GM19351 (cell line): ENCODE results near the gene PPP1R37.
A peak's percentile ranks its signal among the peaks of the same experiment; 100 is the strongest.

Experiments
- ATAC-seq: cut with Tn5 transposase; IDR thresholded peaks from one replicate; pipeline ENCODE4 v1.9.1; 2021; ENCODE audit warnings: mild to moderate bottlenecking, moderate library complexity; ENCODE audit not compliant: unreplicated experiment

The PPP1R37 gene

DNA sequence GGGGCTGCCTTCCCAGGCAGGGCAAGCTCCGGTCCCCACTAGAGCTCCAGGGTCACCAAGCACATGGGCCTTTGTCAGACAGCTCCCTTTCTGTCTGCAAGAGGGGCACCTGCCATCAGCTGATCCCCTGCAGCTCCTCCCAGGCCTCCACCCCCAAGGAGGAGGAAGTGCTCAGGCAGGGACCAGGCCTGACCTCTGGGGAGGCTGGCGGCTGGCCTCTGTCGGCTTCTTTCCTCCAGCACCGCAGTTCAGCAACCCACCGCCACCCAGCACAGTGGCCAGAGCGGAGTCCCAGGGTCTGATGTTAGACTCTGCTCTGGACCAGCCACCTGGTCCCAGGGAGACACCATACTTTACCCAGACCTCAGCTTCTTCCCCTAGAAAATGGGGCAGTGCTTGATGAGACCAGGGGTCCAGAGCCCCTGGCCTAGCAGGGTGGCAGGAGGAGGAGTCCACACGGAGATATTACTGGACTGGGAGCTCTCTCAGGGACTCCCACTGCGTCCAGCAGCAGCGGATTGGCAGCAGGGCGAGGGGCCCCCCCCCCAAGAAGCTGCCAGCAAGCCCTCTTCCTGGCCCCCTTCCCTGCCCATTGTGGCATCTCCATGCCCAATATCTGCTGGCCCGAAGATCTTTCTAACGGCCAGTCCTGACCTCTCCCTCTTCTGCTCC, 43.7 kb downstream of the PPP1R37 start:
- no peak for ATAC-seq

DNA sequence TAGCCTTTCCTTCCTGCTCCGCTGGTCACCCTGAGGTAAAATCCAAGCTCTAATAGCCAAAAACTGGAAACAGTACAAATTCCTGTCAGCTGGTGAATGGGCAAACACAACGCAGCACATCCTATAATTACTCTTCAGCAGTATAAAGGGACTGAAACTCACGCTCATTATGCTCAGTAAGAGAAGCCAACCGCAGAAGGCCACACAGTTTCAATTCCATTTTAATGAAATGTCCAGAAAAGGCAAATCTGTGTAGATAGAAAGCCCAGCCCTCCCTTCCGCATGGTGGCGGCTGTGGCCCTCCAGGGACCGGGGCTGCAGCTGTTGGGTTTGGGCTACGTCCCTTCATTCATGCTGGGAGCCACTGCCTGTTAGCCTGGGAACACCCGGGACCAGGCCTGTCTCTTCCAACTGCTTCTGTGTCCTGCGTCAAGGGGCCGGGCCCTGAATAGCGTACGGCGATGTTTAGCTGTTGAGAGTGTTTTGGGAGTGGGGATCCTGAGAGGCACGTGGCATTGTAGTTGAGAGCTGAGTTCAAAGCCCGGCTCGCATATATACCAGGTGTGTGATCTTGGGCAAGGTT, 44.3 kb downstream of the PPP1R37 start:
- peak; percentile 87 for ATAC-seq

DNA sequence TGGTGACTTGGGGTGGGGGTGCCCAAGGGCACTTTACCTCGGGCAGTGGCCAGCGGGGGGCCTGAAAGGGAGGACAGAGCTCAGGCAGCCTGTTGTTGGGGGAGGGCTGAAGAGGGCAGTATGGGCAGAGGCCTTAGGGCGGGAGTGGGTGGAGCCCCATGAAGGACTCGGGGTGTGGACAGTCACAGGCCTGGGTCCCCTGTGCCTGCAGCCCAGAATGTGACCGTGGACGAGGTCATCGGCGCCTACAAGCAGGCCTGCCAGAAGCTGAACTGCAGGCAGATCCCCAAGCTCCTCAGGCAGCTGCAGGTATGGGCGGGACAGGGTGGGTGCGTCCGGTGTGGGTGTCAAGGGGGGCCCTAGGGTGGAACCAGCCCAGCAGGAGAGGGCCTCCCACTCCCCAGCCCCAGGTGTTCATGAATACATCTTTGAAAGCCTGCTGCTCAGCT, 45.3 kb downstream of the PPP1R37 start:
- no peak for ATAC-seq

DNA sequence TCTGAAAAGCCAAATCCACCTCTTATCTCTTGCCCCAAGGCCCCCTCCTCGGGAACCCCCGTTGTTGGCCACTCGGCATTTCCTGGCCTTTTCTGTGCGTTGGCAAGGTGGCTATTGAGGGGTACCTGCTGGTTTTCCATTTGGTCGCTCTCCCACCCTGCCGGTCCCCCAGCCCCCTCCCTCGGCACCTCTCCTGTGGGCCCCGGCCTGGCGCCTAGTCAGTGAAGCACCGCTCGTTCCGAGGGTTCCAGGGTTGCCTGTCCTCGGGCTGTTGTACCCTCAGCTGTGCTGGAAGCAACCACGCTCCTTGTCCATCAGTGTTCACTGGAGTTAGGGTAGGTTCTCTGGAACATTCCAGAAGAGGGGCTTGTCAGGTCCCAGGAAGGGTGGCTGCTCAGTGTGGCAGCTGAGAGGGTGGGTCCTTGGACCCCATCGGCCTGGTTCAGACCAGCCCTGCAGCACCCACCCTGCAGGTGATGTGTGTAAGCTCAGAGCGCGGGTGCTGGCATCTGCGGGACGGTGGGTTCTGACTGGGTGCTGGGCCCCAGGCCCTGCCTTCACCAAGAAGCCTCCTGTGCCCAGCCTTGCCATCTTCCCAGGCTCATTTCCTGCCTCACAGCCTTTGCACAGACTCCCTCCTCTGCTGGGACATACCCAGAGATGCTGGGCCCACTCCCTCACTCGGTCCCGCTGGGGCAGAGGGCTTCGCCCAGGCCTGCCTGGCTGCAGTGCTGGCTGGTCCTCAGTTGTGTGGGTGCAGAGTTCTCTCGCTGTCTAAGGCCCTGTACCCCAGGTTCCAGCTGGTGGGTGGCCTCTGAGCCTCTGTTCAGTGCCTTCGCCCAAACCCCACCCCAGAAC, 46.5 kb downstream of the PPP1R37 start:
- ATAC-seq: no peak

DNA sequence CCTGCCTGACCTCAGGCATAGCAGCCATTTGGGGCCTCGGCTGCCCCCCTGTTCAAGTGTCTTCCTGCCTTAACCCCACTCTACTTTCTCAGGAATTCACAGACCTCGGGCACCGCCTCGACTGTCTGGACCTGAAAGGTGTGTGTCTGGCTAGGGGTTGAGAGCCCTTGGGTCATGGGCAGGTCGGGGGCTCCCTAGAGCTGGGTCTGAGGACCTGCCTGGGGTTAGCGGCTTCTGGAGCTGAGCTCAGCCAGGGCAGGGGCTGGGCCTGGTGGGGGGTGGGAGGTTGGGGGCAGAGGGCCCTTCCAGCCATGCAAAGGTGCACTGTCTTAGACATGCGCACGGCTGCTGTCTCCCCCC, 47.1 kb downstream of the PPP1R37 start:
- no peak for ATAC-seq

DNA sequence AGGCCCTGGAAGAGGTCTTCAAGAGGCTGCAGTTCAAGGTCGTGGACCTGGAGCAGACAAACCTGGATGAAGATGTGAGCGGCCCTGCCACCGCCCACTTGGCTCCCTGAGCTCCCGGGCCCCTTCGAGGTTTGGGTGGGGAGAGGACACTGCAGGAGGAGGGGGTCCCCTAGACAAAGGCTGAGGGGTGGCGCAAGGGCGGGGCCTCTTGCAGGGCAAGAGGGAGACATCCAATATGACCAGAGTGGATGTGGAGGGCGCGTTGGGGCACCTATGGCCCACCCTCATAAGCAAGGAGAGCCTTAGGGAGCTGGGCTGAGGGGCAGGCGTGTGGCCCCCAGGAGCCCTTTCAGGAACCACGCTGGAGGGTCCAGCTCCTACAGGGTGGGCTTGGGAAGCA, 47.6 kb downstream of the PPP1R37 start:
- no peak for ATAC-seq

DNA sequence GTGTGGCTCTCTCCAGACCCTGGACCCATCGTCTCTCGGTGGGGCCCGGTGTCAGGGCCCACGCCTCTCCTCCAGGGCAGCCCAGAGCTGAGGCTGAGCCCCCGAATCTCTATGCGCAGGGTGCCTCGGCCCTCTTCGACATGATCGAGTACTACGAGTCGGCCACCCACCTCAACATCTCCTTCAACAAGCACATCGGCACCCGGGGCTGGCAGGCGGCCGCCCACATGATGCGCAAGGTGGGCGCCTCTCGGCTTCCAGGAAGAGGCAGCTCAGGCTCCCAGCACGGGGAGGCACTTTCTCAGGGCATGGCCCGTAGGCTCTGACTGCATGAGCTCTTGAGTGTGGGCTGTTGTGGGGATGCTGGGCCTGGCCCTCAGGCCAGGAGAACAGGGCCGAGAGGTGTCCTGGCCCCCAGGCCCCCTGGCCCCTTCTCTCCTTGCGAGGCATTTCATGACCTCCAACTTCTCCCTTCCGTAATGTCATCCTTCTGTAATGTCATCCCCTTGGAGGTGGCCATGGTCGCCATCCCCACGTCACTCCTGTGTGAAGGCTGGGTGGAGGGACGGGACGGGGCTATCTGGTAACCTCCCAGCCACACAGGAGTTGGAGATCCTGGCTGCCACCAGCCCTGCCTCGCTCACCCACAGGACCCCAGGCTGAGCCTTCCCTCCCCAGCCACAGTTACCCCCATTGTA, 48.4 kb downstream of the PPP1R37 start:
- ATAC-seq: no peak

DNA sequence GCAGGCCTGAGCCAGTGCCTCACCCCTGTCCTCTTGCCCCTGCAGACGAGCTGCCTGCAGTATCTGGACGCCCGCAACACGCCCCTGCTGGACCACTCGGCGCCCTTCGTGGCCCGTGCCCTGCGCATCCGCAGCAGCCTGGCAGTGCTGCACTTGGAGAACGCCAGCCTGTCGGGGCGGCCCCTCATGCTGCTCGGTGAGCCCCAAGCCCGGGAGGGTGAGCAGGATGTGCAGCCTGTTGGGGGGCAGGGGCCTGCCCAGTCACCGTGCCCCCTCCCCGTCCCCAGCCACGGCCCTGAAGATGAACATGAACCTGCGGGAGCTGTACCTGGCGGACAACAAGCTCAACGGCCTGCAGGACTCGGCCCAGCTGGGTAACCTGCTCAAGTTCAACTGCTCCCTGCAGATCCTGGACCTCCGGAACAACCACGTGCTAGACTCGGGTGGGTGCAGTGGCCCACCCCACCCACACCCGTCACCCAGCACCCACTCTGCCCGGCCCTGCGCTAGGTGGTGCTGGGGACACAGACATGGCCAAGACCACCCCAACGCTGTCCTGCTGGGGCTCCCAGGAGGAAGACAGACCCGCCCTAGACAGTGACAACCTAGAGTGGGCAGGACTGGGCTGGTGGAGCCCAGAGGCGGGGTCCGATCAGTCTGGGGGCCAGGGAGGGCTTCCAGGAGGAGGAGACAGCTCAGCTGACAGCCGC, 49.2 kb downstream of the PPP1R37 start:
- no peak for ATAC-seq

DNA sequence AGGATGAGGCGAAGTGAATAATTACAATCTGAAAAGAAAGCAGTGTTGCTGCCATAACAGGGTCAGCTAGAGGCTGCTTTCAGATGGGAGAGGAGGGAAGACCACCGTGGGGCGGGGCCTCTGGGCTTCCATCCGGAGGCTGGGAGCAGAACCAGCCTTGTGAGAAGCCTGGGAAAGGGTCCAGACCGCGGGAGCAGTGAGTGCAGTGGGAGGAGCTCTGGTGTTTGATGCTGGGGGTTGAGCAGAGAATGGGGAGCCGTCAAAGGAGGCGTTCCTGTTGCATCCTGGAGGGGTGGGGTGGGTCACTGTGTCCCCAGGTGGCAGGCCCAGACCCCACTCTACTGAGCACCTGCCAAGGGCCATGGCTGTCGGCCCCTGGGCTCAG, 49.7 kb downstream of the PPP1R37 start:
- no peak for ATAC-seq

DNA sequence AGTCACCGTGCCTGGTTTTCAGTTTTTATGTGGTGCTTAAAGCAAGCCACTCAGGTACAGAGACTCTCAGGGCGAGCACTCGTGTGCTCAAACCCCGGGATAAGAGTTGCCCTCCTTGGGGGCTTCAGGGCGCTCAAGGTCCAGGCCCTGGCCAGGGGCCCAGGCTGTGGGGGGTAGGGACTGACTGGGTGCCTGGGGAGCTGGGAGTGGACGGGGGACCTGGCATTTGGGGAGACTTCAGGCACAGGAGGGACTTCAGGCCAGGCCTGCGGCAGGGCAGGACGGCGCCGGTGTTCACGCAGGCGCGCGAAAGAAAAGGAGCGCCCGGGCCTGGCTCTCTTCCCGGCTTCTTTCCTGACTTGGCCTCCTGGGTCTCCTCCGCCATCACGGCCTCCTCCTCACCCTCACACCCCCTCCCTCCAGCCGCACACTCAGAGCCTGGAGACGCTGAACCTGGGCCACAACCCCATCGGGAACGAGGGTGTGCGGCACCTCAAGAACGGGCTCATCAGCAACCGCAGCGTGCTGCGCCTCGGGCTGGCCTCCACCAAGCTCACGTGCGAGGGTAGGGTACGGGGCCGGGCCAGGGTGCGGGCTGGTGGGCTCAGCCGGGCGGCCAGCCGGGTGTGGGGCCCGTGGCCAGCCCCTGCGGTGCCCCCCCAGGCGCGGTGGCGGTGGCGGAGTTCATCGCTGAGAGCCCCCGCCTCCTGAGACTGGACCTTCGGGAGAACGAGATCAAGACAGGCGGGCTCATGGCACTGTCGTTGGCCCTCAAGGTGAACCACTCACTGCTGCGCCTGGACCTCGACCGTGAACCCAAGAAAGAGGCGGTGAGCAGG, 51.7 kb downstream of the PPP1R37 start:
- ATAC-seq: no peak

DNA sequence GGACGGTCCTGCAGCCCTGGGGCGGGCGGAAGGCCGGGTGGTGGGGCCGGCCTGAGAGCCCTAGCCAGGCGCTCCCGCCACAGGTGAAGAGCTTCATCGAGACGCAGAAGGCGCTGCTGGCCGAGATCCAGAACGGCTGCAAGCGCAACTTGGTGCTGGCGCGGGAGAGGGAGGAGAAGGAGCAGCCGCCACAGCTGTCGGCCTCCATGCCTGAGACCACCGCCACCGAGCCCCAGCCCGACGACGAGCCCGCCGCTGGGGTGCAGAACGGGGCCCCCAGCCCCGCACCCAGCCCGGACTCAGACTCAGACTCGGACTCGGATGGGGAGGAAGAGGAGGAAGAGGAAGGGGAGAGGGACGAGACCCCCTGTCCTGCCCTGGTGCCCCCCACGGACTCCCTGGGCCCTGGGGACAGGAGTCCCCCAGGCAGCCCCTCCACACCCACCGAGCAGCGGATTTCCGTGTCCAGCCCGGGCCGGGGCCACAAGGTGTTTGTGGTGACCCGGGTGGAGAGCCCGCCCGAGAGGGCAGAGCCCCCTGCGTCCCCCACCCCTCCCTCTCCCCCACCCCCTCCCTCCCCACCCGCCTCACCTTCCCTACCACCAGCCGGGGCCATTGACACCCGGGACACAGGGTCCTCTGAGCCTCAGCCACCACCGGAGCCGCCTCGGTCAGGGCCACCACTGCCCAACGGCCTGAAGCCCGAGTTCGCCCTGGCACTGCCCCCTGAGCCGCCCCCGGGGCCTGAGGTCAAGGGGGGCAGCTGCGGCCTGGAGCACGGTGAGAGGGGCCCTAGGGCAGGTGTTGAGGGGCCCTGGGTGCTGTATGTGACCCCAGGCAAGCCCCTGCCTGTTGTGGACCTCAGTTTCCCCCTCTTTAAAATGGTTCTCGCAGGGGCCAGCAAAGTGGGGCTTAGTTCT, 52.6 kb downstream of the PPP1R37 start:
- ATAC-seq: no peak

DNA sequence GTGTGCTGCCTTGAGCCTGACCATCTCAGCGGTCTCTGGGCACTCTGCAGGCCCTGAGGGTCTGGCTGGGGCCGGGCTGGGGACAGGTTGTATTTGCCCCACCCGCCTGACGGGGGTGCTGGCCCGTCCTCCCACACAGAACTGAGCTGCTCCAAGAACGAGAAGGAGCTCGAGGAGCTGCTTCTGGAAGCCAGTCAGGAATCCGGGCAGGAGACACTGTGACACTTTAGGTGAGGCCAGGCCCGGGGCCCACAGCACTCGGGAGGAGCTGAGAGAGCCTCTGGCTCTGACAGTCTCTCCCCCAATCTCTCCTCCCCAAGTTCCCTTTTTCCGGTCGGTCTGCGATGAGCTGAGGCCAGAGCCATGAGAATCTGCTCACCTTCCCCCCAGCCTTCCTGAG, 53.3 kb downstream of the PPP1R37 start:
- ATAC-seq: no peak

DNA sequence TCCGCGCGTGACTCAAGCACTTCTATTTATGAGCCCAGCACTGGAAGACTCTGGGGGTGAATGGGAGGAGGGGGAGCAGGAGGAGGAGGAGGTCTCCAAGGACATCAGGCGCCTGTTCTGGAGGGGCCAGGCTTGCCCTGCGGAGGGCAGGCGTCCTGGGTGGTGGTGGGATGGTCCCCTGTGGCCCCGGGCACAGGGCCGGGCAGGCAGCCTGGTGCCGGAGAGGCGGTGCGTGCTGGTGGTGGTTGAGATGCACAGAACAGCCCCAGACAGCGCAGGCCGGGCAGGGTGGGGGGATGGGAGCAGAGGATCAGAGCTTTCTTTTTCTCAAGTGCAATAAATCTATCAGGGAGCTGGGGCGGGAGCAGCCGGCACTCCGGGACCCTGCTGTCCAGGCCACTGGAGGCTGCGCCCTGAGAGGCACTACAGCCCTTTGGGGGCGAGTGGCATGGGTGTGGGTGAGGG, 53.8 kb downstream of the PPP1R37 start:
- ATAC-seq: no peak

DNA sequence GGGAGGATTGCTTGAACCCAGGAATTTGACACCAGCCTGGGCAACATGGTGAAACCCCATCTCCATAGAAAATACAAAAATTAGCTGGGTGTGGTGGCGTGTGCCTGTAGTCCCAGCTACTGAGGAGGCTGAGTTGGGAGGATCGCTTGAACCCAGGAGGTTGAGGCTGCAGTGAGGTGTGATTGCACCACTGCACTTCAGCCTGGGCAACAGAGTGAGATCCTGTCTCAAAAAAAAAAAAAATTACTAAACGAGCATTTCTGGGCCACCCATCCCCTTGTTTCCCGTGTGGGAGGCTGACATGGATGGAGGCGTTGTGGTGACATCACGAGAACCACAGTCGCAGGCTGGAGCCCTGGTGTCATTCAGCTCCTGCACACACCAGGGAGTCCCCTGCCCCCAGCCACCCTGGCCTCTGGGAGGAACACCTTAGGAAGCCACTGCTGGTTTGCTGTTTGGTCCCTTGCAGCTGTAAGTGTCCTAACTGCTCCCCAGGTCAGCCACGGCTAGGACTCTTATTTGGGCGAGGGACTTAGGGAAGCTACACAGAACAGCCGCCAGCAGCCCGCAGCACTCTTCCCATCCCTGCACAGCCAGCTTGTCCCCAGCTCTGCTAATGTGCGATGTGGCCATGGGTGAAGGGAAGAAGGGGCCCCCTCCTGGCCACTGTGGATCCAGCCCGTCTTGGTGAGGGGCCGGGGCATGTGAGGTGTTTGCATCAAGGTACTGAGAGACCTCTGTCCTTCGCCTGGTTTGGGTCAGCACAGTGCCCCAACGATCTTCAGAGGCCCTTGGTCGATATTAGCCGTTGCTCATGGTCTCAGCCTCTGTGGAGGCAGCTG, 55.1 kb downstream of the PPP1R37 start:
- no peak for ATAC-seq

DNA sequence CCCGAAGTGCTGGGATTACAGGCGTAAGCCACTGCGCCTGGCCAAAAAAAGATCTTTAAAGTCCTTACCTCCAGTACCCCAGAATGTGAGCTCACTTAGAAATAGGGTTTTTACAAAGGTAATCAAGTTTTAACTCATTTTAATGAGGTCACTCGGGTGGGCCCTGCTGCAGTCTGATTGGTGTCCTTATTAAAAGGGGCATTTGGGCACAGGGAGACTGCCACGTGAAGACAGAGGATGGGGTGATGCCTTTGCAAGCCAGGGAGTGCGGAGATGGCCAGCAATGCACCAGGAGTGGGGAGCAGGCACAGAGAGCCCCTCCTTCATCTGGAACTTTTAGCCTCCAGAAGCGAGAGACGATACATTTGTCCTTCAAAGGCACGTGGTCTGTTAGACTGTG, 56.1 kb downstream of the PPP1R37 start:
- ATAC-seq: no peak

DNA sequence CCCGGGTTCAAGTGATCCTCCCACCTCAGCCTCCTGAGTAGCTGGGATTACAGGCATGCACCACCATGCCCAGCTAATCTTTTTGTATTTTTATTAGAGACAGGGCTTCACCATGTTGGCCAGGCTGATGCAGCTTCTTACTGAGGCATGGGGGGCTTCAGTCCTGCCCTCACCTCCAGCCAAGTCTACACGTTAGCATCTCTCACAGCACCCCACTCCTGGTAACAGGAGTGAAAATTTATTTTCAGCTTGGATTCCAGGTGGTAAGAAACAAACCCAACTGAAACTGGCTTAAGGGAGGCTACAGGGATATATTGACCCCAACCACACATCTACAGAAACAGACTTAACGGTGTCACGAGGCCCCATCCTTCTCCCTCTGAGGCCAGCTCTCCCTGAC, 57.2 kb downstream of the PPP1R37 start:
- no peak for ATAC-seq

DNA sequence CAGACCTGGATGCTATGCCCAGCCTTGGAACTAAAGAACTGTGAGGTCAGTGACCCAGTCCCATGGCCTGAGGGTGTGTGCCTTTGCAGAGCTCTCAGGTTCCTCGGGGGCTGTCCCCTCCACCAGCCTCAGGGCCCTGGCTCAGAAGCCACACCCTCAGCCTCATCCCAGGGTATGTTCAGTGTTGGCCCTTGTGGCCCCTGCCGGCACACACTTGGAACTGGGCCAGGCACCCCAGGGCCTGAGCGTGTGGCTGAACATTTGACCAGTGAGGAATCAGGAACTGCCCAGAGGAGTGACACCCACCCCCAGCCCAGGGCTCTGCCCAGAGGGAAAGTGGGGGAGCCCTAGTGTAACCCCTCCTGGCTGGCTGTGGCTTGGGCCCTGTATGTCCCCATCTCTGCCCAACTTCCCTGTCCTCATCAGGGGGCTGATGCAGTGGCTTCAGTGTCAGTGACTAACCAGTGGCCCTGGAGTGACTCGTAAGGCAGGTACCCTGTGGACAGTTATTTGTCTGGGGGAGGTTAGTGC, 57.8 kb downstream of the PPP1R37 start:
- no peak for ATAC-seq

DNA sequence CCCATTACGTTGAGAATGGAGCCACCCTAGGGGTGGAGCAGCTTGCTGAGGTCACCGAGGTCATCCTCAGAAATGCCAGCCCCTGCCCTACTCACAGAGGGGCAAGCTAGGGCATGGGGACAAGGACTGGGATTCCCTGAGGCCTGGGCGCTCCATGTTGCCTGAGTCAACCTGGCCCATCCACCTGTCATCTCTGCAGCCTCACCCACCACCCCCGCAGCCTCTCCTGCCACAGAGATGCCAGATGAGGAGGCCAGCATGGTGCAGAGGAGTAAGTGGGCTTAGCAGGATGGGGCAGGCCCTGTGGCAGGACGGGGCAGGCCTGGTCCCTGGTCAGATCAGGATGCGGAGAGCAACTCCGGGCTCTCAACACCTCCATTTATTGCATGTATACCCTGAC, 58.3 kb downstream of the PPP1R37 start:
- no peak for ATAC-seq
